ENCODE measurements around the gene OVCA2.

- TF ChIP-seq, protein P1, sequence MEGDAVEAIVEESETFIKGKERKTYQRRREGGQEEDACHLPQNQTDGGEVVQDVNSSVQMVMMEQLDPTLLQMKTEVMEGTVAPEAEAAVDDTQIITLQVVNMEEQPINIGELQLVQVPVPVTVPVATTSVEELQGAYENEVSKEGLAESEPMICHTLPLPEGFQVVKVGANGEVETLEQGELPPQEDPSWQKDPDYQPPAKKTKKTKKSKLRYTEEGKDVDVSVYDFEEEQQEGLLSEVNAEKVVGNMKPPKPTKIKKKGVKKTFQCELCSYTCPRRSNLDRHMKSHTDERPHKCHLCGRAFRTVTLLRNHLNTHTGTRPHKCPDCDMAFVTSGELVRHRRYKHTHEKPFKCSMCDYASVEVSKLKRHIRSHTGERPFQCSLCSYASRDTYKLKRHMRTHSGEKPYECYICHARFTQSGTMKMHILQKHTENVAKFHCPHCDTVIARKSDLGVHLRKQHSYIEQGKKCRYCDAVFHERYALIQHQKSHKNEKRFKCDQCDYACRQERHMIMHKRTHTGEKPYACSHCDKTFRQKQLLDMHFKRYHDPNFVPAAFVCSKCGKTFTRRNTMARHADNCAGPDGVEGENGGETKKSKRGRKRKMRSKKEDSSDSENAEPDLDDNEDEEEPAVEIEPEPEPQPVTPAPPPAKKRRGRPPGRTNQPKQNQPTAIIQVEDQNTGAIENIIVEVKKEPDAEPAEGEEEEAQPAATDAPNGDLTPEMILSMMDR (IDR thresholded peaks at IDR 0.05; ENCODE audit: poor library complexity) = no peak
- TF ChIP-seq EZH2 (IDR thresholded peaks at IDR 0.05; ENCODE audit: borderline replicate concordance) (no peak), EZH2phosphoT487 (IDR thresholded peaks at IDR 0.05; ENCODE audit: low read depth, severe bottlenecking, unreplicated experiment) (no peak)
Measured at GRCh38 chr17:2043785-2044184, 2.0 kb downstream of the OVCA2 start.

All from hepatocyte (in vitro differentiated cells).